ENCODE results near the gene FNIP1. TPM values are rescaled to one million over a fixed set of nuclear protein-coding genes. Genes with fewer than 3 reads are reported as not detected.
"Not testable (repeated sequence)": the region's sequence is repeated elsewhere in the genome, so short reads cannot be mapped to it uniquely, and the experiment has no call there.

The FNIP1 gene
- polyA plus RNA-seq, 6 donors from 2014 or later: 26.8 to 40.0 (median 32.7) TPM

DNA sequence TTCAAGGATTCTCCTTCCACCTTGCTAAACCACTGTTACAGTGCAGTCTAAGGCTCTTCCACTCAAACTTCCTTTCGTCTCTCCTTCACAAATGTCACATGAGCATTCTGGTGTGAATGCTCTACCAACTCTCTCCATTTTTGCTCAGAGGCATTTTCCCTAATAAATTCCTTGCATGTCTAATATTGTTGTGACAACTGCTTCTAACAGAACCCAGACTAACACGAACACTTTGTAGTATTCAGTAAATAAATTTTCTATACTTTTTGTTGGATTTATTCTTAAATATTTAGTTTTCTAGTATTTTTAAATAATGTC, 185.8 kb downstream of the FNIP1 start:
- Mint-ChIP-seq H3K4me1 (peaks cover 45 to 75% (median 70%) of the 10 kb centered on the region in 3 donors), H3K9me3 (peaks cover 0 to 6% (median 0%) of the 10 kb centered on the region in 7 donors), H3K27ac (peak overlapping the region in 1 of 6 donors; percentile 23), H3K4me3 (no peak overlapping the region), H3K36me3 (peaks cover 0 to 16% of the 10 kb centered on the region in 2 donors), H3K27me3 (no peaks in the 10 kb centered on the region)
- DNase-seq (no peak), ATAC-seq (ENCODE audit: low read depth in 2 of 2) (no peak)

DNA sequence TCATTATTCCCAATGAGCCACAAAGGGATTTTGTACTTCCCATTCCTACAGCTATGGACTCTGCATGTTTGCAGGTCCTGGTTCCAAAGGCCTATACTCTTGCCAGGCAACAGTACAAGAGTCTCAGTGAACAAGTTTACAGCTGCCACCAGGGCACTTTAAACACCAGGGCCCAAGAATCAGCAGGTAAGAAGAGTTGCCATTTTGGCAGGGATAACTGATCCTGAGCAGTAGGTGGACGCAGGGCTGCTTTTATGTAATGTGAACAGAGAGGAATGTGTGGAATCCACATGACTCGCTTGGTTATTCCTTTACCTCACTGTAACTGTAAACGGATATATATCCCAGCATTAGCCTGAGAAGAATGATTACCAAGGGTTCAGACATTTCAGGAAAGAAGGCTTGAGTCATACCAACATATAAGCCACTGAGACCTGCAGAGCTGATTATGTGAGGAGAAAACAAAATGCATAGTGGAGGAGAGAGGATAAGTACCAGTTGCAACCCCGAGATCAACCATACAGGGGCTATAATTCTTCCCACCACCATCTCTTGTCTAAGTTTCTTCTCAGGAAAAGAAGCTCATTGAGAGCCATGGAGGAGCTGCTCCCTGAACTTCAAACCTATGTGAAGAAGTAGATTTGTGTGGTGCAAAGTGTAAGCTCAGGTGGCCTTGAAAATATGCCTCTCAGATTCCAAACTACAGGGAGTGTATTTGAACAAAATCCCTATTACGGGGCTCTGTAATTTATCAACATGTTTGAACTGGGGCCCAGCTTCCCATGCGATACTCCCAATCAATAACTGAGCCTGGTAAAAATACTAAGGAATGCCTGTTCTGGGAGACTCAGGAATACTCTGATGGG, 186.4 kb downstream of the FNIP1 start:
- no peaks in the 10 kb centered on the region for H3K27me3 Mint-ChIP-seq
- DNase-seq: no peak
- H3K27ac Mint-ChIP-seq: peak overlapping the region in 2 of 6 donors; percentile 23 to 71
- no peak for ATAC-seq (ENCODE audit: low read depth in 2 of 2)
- peaks cover 43 to 69% (median 66%) of the 10 kb centered on the region in 3 donors for H3K4me1 Mint-ChIP-seq
- no peak overlapping the region for H3K4me3 Mint-ChIP-seq
- peaks cover 0 to 6% (median 0%) of the 10 kb centered on the region in 7 donors for H3K9me3 Mint-ChIP-seq
- H3K36me3 Mint-ChIP-seq: peaks cover 0 to 13% of the 10 kb centered on the region in 2 donors

DNA sequence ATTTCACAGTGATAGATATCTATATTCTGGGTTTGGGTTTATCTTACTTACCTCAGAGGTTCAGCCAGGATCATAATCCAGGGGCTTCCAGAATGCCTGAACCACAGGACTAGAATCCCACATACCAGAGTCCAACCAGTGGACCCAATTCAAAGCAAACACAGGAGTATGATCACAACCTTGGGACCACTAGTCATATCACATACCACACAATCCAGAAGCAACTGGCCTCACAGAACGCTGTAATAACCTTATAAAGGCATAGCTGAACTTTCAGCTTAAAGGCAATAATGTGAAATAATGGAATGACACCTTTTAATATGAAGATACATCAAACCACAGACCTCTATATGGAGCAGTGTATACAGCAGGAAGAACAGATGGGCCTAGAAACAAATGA, 187.0 kb downstream of the FNIP1 start:
- Mint-ChIP-seq H3K27me3 (no peaks in the 10 kb centered on the region), H3K36me3 (peaks cover 0 to 13% of the 10 kb centered on the region in 2 donors), H3K9me3 (peaks cover 0 to 6% (median 0%) of the 10 kb centered on the region in 7 donors), H3K27ac (peak overlapping the region in 2 of 6 donors; percentile 26 to 47), H3K4me3 (peak overlapping the region in 1 of 8 donors; percentile 32), H3K4me1 (peaks cover 49 to 69% (median 66%) of the 10 kb centered on the region in 3 donors)
- no peak for ATAC-seq (ENCODE audit: low read depth in 2 of 2)
- no peak for DNase-seq

DNA sequence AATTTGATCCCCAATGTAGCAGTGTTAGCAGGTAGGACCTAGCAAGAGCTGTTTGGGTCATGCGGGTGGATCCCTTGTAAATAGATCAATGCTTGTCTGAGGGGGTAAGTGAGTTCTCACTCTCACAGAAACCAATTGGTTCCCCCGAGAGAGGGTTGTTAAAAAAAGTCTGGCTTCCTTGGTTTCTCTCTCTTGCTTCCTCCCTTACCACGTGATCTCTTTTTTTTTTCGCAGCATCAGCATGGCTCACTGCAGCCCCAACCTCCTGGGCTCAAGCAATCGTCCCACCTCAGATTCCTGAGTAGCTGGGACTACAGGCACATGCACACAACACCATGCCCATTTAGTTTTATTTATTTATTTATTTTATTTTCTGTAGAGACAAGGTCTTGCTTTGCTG, 188.2 kb downstream of the FNIP1 start:
- Mint-ChIP-seq H3K36me3 (peaks cover 0 to 6% of the 10 kb centered on the region in 2 donors), H3K27me3 (no peaks in the 10 kb centered on the region), H3K4me1 (peaks cover 49 to 60% (median 57%) of the 10 kb centered on the region in 3 donors), H3K4me3 (peak overlapping the region in 1 of 8 donors; percentile 0), H3K9me3 (peaks cover 0 to 1% (median 0%) of the 10 kb centered on the region in 7 donors), H3K27ac (peak overlapping the region in 2 of 6 donors; percentile 47 to 63)
- ATAC-seq (ENCODE audit: low read depth in 2 of 2) (no peak), DNase-seq (no peak)

DNA sequence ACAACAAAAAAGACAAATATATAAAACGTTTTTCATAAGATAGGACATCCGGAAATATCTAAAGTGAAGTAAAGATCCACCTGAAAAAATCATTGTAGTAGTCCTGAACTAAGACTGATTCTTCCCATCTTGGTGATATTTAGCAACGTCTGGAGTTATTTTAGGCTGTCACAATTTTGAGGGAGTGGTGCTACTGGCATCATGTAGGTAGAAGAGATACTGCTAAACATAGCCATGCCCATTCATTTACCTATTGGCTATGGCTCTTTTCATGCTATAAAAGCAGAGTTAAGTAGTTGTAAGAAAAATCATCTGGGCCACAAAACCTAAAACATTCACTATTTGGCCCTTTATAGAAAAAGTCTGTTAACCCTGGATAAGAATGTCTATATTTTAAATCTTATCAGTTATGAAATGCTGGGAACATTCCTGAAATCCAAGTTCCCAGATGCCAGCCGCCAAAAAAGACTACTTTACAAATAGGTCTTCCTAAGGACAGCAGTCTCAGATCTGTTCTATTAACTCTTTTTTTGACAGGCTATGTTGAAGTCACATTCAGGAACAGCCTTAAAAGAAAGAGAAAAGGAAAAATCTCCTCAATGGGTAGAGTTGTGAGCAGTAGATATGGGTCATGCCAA, 188.8 kb downstream of the FNIP1 start:
- peaks cover 0 to 6% of the 10 kb centered on the region in 2 donors for H3K36me3 Mint-ChIP-seq
- peak overlapping the region in 2 of 6 donors; percentile 63 to 69 for H3K27ac Mint-ChIP-seq
- DNase-seq: no peak
- H3K27me3 Mint-ChIP-seq: no peaks in the 10 kb centered on the region
- no peaks in the 10 kb centered on the region for H3K9me3 Mint-ChIP-seq
- no peak for ATAC-seq (ENCODE audit: low read depth in 2 of 2)
- H3K4me3 Mint-ChIP-seq: peak overlapping the region in 3 of 8 donors; percentile 1 to 57 (median 22)
- peaks cover 49 to 54% (median 53%) of the 10 kb centered on the region in 3 donors for H3K4me1 Mint-ChIP-seq

DNA sequence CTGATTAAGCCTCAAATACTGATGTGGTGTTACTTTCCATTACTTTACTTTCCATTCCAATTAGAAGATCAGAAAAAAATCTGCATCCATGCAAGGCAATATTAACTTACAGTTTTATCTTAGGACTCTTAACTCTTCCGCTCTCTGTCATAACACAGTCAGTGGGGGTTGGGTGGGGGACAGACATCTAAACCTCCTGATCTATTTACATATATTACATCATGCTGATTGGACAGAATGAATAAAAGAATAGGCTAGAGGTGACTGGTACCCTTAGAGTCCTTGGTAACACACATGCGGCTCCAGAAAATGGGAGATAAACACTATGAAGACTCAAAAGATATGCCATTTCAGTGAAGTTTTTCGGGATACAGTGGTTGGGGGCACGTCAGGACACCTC, 189.4 kb downstream of the FNIP1 start:
- H3K36me3 Mint-ChIP-seq: peaks cover 0 to 6% of the 10 kb centered on the region in 2 donors
- no peaks in the 10 kb centered on the region for H3K9me3 Mint-ChIP-seq
- no peaks in the 10 kb centered on the region for H3K27me3 Mint-ChIP-seq
- peak overlapping the region in 1 of 8 donors; percentile 57 for H3K4me3 Mint-ChIP-seq
- no peak for DNase-seq
- H3K27ac Mint-ChIP-seq: peak overlapping the region in 1 of 6 donors; percentile 2
- peaks cover 48 to 51% (median 49%) of the 10 kb centered on the region in 3 donors for H3K4me1 Mint-ChIP-seq
- ATAC-seq (ENCODE audit: low read depth in 2 of 2): no peak

DNA sequence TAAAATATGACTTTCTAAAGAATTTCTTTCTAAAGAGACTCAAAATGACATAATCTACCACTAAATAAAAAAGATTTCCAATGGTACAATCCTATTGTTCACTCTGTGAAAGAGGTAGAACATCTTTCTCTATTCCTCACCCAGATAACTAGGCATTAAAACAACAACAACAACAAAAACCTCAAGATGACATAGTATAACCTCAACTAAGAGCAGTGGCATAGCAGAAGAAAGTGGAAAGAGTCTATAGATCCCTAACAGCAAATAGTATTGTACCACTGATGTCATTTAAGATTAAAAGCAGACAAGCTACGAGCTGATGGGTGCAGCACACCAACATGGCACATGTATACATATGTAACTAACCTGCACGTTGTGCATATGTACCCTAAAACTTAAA, 191.7 kb downstream of the FNIP1 start:
- Mint-ChIP-seq H3K4me3 (no peak overlapping the region), H3K4me1 (peaks cover 39 to 46% (median 43%) of the 10 kb centered on the region in 3 donors)
- DNase-seq: no peak

DNA sequence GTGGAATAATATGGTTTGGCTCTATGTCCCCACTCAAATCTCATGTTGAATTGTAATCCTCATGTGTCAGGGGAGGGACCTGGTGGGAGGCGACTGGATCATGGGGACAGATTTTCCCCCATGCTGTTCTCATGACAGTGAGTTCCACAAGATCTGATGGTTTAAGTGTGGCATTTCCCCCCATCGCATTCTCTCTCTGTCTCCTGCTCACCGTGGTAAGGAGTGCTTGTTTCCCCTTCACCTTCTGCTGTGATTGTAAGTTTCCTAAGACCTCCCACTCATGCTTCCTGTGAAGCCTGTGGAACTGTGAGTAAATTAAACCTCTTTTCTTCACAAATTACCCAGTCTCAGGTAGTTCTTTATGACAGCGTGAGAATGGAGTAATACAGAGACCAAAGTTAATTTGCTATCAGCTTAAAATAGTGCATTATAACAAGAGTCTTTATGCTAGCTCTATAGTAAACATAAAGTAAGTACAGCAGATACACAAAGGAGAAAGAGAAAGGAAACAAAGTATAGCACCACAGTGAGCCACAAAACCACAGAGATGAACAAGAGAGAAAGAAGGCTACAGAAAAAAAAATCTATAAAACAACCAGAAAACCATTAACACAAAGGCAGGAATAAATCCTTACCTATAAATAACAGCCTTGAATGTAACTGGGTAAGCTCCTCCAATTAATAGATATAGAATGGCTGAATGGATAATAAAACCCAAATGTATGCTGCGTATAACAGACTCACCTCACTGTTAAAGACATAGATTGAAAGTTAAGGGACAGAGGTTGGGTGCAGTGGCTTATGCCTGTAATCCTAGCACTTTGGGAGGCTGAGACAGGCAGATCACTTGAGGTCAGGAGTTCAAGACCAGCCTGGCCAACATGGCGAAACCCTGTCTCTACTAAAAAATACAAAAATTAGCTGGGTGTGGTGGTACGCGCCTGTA, 201.5 kb downstream of the FNIP1 start:
- Mint-ChIP-seq H3K36me3 (peaks cover 9 to 21% of the 10 kb centered on the region in 2 donors), H3K27me3 (no peaks in the 10 kb centered on the region), H3K27ac (peak overlapping the region; percentile 0 to 91 (median 48)), H3K9me3 (peaks cover 0 to 6% (median 2%) of the 10 kb centered on the region in 7 donors), H3K4me3 (peak overlapping the region in 4 of 8 donors; percentile 7 to 49 (median 12)), H3K4me1 (peaks cover 38 to 63% (median 55%) of the 10 kb centered on the region in 3 donors)
- ATAC-seq (ENCODE audit: low read depth in 2 of 2) (no peak), DNase-seq (no peak)

More for the DNA sequence above, 191.7 kb downstream of the FNIP1 start:
- H3K27ac Mint-ChIP-seq: peak overlapping the region in 2 of 6 donors; percentile 7 to 67
- no peak for ATAC-seq (ENCODE audit: low read depth in 2 of 2)
- H3K36me3 Mint-ChIP-seq: peaks cover 0 to 11% of the 10 kb centered on the region in 2 donors
- no peaks in the 10 kb centered on the region for H3K27me3 Mint-ChIP-seq
- no peaks in the 10 kb centered on the region for H3K9me3 Mint-ChIP-seq

DNA sequence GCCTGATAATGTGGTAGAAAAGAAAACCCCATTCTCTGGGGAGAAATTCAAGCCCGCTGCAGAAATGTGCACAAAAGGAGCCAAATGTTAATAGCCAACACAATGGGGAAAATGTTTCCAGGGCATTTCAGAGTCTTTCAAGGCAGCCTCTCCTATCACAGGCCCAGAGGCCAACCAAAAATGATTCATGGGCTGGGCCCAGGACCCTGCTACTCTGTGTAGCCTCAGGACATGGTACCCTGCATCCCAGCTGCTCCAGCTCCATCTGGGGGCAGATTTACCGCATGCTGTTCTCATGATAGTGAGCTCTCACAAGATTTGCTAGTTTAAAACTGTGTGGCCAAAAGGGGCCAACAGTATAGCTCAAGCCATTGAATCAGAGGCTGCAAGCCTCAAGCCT, 202.9 kb downstream of the FNIP1 start:
- Mint-ChIP-seq H3K27ac (peak overlapping the region in 4 of 6 donors; percentile 41 to 73 (median 54)), H3K36me3 (peaks cover 9 to 21% of the 10 kb centered on the region in 2 donors), H3K27me3 (no peaks in the 10 kb centered on the region), H3K9me3 (peaks cover 0 to 6% (median 2%) of the 10 kb centered on the region in 7 donors), H3K4me3 (peak overlapping the region in 6 of 8 donors; percentile 14 to 59 (median 50)), H3K4me1 (peaks cover 45 to 63% (median 54%) of the 10 kb centered on the region in 3 donors)
- ATAC-seq (ENCODE audit: low read depth in 2 of 2): no peak
- no peak for DNase-seq

DNA sequence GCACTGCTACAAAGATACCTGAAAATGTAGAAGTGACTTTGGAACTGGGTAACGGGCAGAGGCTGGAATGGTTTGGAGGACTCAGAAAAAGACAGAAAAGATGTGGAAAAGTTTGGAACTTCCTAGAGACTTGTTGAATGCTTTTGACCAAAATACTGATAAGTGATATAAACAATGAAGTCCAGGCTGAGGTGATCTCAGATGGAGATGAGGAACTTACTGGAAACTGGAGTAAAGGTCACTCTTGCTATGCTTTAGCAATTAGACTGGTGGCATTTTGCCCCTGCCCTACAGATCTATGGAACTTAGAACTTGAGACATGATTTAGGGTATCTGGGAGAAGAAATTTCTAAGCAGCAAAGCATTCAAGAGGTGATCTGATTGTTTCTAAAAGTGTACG, 203.4 kb downstream of the FNIP1 start:
- ATAC-seq (ENCODE audit: low read depth in 2 of 2); H3K27me3 Mint-ChIP-seq; H3K9me3 Mint-ChIP-seq; DNase-seq: not testable (repeated sequence)
- peaks cover 9 to 17% of the 10 kb centered on the region in 2 donors for H3K36me3 Mint-ChIP-seq
- H3K4me3 Mint-ChIP-seq: peak overlapping the region in 5 of 8 donors; percentile 14 to 59 (median 46)
- H3K27ac Mint-ChIP-seq: peak overlapping the region in 5 of 6 donors; percentile 2 to 73 (median 50)
- H3K4me1 Mint-ChIP-seq: peaks cover 45 to 63% (median 49%) of the 10 kb centered on the region in 3 donors

All from naive B cell (primary cell).